H9 (cell line): ENCODE data around the gene HOXB8. TPM values are rescaled to one million over a fixed set of nuclear protein-coding genes. Genes with fewer than 3 reads are reported as not detected.
A peak's percentile ranks its signal among the peaks of the same experiment; 100 is the strongest.

Experiments used
- DNase-seq: peaks from one replicate; pipeline ENCODE4 v3.0.0-alpha.2; 2017
- H2AFZ ChIP-seq: one replicate; pipeline ENCODE4 v1.6.1; 2013; ENCODE audit warnings: mild to moderate bottlenecking, low read length, control low read depth, moderate library complexity
- H2AK5ac ChIP-seq: 2 replicates; pipeline ENCODE4 v1.6.1; 2013; ENCODE audit warnings: low read length, control low read depth, mixed read lengths; ENCODE audit not compliant: insufficient read length
- H2BK120ac ChIP-seq: one replicate; pipeline ENCODE4 v1.6.1; 2013; ENCODE audit warnings: low read depth, mild to moderate bottlenecking, low read length, control low read depth, inconsistent platforms; ENCODE audit not compliant: poor library complexity, severe bottlenecking
- H2BK12ac ChIP-seq: 2 replicates; pipeline ENCODE4 v1.6.1; 2013; ENCODE audit warnings: low read length, control low read depth, mixed read lengths, low read depth; ENCODE audit not compliant: insufficient read length
- H2BK15ac ChIP-seq: 2 replicates; pipeline ENCODE4 v1.6.1; 2013; ENCODE audit warnings: low read depth, low read length, control low read depth
- H2BK20ac ChIP-seq: one replicate; pipeline ENCODE4 v1.6.1; 2013; ENCODE audit warnings: low read depth, mild to moderate bottlenecking, low read length, control low read depth, inconsistent platforms; ENCODE audit not compliant: poor library complexity, severe bottlenecking
- H2BK5ac ChIP-seq: 2 replicates; pipeline ENCODE4 v1.6.1; 2013; ENCODE audit warnings: low read length, control low read depth, mixed read lengths; ENCODE audit not compliant: insufficient read length
- H3K14ac ChIP-seq: 2 replicates; pipeline ENCODE4 v1.6.1; 2013; ENCODE audit warnings: low read length, control low read depth; ENCODE audit not compliant: insufficient read depth
- H3K18ac ChIP-seq: 2 replicates; pipeline ENCODE4 v1.6.1; 2013; ENCODE audit warnings: low read depth, mild to moderate bottlenecking, mixed read lengths, low read length, control low read depth; ENCODE audit not compliant: insufficient read length
- H3K23ac ChIP-seq: 2 replicates; pipeline ENCODE4 v1.6.1; 2013; ENCODE audit warnings: low read length, control low read depth, mixed read lengths, low read depth; ENCODE audit not compliant: insufficient read length
- H3K23me2 ChIP-seq: 2 replicates; pipeline ENCODE4 v1.6.1; 2013; ENCODE audit warnings: low read depth, mild to moderate bottlenecking, mixed read lengths, low read length, control low read depth; ENCODE audit not compliant: insufficient read length, poor library complexity, severe bottlenecking
- H3K27ac ChIP-seq: 2 replicates; pipeline ENCODE4 v1.5.1; 2013; ENCODE audit warnings: low read length, control low read depth, mixed read lengths, low read depth; ENCODE audit not compliant: insufficient read length
- H3K27me3 ChIP-seq: 2 replicates; pipeline ENCODE4 v1.6.1; 2013; ENCODE audit warnings: low read length, control low read depth, inconsistent platforms; ENCODE audit not compliant: insufficient read depth
- H3K4ac ChIP-seq: 2 replicates; pipeline ENCODE4 v1.6.1; 2013; ENCODE audit warnings: low read depth, mild to moderate bottlenecking, control low read depth, inconsistent platforms, low read length, moderate library complexity
- H3K4me1 ChIP-seq: 2 replicates; pipeline ENCODE4 v1.6.1; 2013; ENCODE audit warnings: low read length, control low read depth, inconsistent platforms; ENCODE audit not compliant: insufficient read depth
- H3K4me2 ChIP-seq: 2 replicates; pipeline ENCODE4 v1.6.1; 2013; ENCODE audit warnings: low read length, control low read depth, mixed read lengths; ENCODE audit not compliant: insufficient read length, insufficient read depth
- H3K56ac ChIP-seq: 2 replicates; pipeline ENCODE4 v1.6.1; 2013; ENCODE audit warnings: low read depth, mild to moderate bottlenecking, mixed read lengths, low read length, control low read depth; ENCODE audit not compliant: insufficient read length
- H3K79me1 ChIP-seq: 2 replicates; pipeline ENCODE4 v1.6.1; 2013; ENCODE audit warnings: low read depth, mild to moderate bottlenecking, moderate library complexity, low read length, control low read depth, inconsistent platforms; ENCODE audit not compliant: insufficient read depth, poor library complexity, severe bottlenecking
- H3K79me2 ChIP-seq: 2 replicates; pipeline ENCODE4 v1.6.1; 2013; ENCODE audit warnings: low read length, control low read depth, inconsistent platforms; ENCODE audit not compliant: insufficient read depth
- H3K9ac ChIP-seq: 2 replicates; pipeline ENCODE4 v1.6.1; 2013; ENCODE audit warnings: low read length, control low read depth, mixed read lengths; ENCODE audit not compliant: insufficient read length; ENCODE audit errors: extremely low read depth
- H3K9me3 ChIP-seq: one replicate; pipeline ENCODE4 v1.6.1; 2013; ENCODE audit warnings: low read depth, low read length, inconsistent platforms; ENCODE audit not compliant: control insufficient read depth
- H3T11ph ChIP-seq: one replicate; pipeline ENCODE4 v1.6.1; 2013; ENCODE audit warnings: mild to moderate bottlenecking, low read length, control low read depth, inconsistent platforms
- H4K20me1 ChIP-seq: one replicate; pipeline ENCODE4 v1.6.1; 2013; ENCODE audit not compliant: control insufficient read depth, insufficient read length, insufficient read depth
- H4K5ac ChIP-seq: 2 replicates; pipeline ENCODE4 v1.6.1; 2013; ENCODE audit warnings: low read depth, mild to moderate bottlenecking, mixed read lengths, low read length, control low read depth; ENCODE audit not compliant: insufficient read length
- H4K8ac ChIP-seq: replicated peaks from 2 replicates; pipeline ENCODE4 v1.6.1; 2013; ENCODE audit warnings: low read length, control low read depth, mixed read lengths, low read depth; ENCODE audit not compliant: insufficient read length
- H4K91ac ChIP-seq: 2 replicates; pipeline ENCODE4 v1.6.1; 2013; ENCODE audit warnings: low read depth, mild to moderate bottlenecking, moderate library complexity, mixed read lengths, low read length, control low read depth; ENCODE audit not compliant: insufficient read length
- H3K27ac Mint-ChIP-seq, 3 experiments: 2 replicates in 2 of 3; 3 replicates in 1 of 3; pipeline ENCODE4 v1.8.0; 2020 to 2021; ENCODE audit warnings: mixed read lengths in 3 of 3, mild to moderate bottlenecking in 1 of 3, moderate library complexity in 1 of 3
- H3K27me3 Mint-ChIP-seq: 2 replicates; pipeline ENCODE4 v1.8.0; 2021; ENCODE audit warnings: low read depth, mild to moderate bottlenecking, moderate library complexity, mixed read lengths
- H3K36me3 Mint-ChIP-seq, 3 experiments: 2 replicates in 2 of 3; 3 replicates in 1 of 3; pipeline ENCODE4 v1.8.0; 2020 to 2021; ENCODE audit warnings: low read depth in 3 of 3, mixed read lengths in 3 of 3; ENCODE audit not compliant: insufficient read depth in 1 of 3
- H3K4me1 Mint-ChIP-seq, 2 experiments: 2 replicates each; pipeline ENCODE4 v1.8.0; 2020; ENCODE audit warnings: mixed read lengths in 2 of 2
- H3K4me3 Mint-ChIP-seq, 2 experiments: 2 replicates in 1 of 2; 3 replicates in 1 of 2; pipeline ENCODE4 v1.8.0; 2020 to 2021; ENCODE audit warnings: mild to moderate bottlenecking in 2 of 2, mixed read lengths in 2 of 2, moderate library complexity in 1 of 2
- H3K9me3 Mint-ChIP-seq, 2 experiments: 2 replicates in 1 of 2; 3 replicates in 1 of 2; pipeline ENCODE4 v1.8.0; 2020; ENCODE audit warnings: mild to moderate bottlenecking in 2 of 2, mixed read lengths in 2 of 2, moderate library complexity in 1 of 2
- CTCF ChIP-seq: fragments of 200-600 bp; sonication (generic); conservative IDR thresholded peaks from 3 replicates; pipeline ENCODE4 v1.8.0; 2021; ENCODE audit warnings: antibody characterized with exemption, mild to moderate bottlenecking
- WGBS: extraction: QIAGEN DNeasy Blood & Tissue Kit; methylation state at CpG from one replicate; pipeline ENCODE4 v1.1.7; 2013; ENCODE audit warnings: missing lambda C conversion rate, low lambda C conversion rate, mixed read lengths; ENCODE audit not compliant: insufficient read length; ENCODE audit errors: extremely low coverage; 5-methylcytosine and 5-hydroxymethylcytosine counted together
- total RNA-seq: library from RNA; stranded (reverse); gene quantifications from 2 replicates; pipeline ENCODE4 v1.2.1, GENCODE V29; 2021

HOXB8 gene
- total RNA-seq, 1 experiment from 2014 or later = not detected

DNA sequence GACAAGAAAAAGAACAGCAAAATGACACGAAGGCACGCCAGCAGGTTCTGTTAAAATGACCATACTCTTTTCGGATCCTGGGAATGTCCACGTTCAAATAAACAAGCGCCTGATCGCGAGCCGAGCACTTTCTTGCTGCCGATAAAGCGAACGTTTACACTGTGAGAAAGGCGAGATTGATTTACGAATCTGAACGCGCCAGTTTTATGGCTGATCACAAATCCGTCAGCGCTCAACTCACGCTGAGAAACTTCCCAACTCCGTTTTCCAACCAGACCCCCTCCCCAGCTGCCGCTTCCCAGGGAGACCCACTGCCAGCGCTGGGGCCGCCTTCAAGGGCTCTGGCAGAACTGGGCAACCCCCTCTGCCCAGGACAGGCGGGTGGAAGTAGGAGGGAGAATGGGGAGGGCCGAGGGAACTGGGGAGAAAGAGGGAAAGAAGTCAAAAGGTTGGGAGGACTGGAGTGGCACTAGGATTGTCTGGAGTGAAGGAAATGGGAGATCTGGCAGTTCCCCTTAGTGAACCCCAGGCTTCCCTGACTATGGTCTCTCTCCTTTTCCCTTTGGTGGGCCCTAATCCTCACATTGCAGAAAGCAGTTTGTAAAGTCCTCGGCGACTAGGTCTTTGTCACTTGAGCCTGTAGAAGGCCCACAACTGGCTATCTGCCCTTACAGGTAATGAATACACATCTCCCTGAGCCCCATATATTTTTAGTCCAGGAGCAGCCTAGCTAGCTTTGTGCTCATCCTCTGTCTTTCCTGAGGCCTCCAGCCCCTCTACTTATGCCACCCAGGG, 43.9 kb downstream of the HOXB8 start:
- H3K23ac ChIP-seq = no peak overlapping the region
- Mint-ChIP-seq H3K36me3 (no peaks in the 10 kb centered on the region; a peak in 1 of 7 replicates), H3K27ac (no peak overlapping the region), H3K27me3 (no peaks in the 10 kb centered on the region), H3K4me1 (peaks cover 6 to 20% of the 10 kb centered on the region in 2 experiments), H3K9me3 (peaks cover 0 to 12% of the 10 kb centered on the region in 2 experiments; a peak in 1 of 5 replicates), H3K4me3 (no peak overlapping the region)
- peak; percentile 65 for DNase-seq
- H2BK20ac ChIP-seq = no peak overlapping the region
- H3K9ac ChIP-seq = no peak overlapping the region
- H3K4ac ChIP-seq = no peak overlapping the region
- H3K4me1 ChIP-seq = peaks cover 2% of the 10 kb centered on the region; the same call in 1 of the 2 replicates
- no peak overlapping the region for H2BK120ac ChIP-seq
- no peak overlapping the region for H4K91ac ChIP-seq
- H3K18ac ChIP-seq = no peak overlapping the region
- no peak overlapping the region for H3K4me2 ChIP-seq
- no peak overlapping the region for H2BK5ac ChIP-seq
- no peak overlapping the region for H2BK15ac ChIP-seq
- no peaks in the 10 kb centered on the region for H3K23me2 ChIP-seq
- no peak for TF ChIP-seq CTCF
- no CpG with 5 or more reads among the region's 26 CpGs for WGBS
- H3T11ph ChIP-seq = no peak overlapping the region
- H3K56ac ChIP-seq = no peak overlapping the region
- H3K79me2 ChIP-seq = no peaks in the 10 kb centered on the region
- H3K9me3 ChIP-seq = no peaks in the 10 kb centered on the region
- no peak overlapping the region for H4K5ac ChIP-seq
- no peak overlapping the region for H4K8ac ChIP-seq
- H2AK5ac ChIP-seq = no peak overlapping the region
- no peak overlapping the region for H2BK12ac ChIP-seq
- H2AFZ ChIP-seq = no peak overlapping the region
- peaks cover 100% of the 10 kb centered on the region for H3K27me3 ChIP-seq
- peaks cover 4% of the 10 kb centered on the region for H4K20me1 ChIP-seq
- no peak overlapping the region for H3K27ac ChIP-seq
- no peak overlapping the region for H3K14ac ChIP-seq
- no peaks in the 10 kb centered on the region for H3K79me1 ChIP-seq
